SK-N-SH (cell line): ENCODE data around the gene DLX1. TPM values are rescaled to one million over a fixed set of nuclear protein-coding genes. Genes with fewer than 3 reads are reported as not detected.

Source experiments
- CTCF ChIA-PET: fragments of 300-600, 350-600 bp; formaldehyde crosslinking; extraction: SDS; loops from one replicate; lab custom pipeline; 2021; lab: Yijun Ruan, JAX
- POLR2A ChIA-PET: fragments of 350-600 bp; sonication (Branson Sonifier 250); formaldehyde crosslinking; extraction: SDS; loops from one replicate; lab custom pipeline; 2020; ENCODE audit warnings: antibody characterized with exemption, inconsistent platforms; lab: Yijun Ruan, JAX
- DNase-seq: peaks from one replicate; pipeline ENCODE4 v3.0.0; 2012
- H2AFZ ChIP-seq: fragments of 200-600 bp; sonication (generic); 2 replicates; pipeline ENCODE4 v1.8.1; 2016; ENCODE audit warnings: antibody characterized with exemption, mild to moderate bottlenecking, low read depth
- H3F3A ChIP-seq: fragments of 200-600 bp; sonication (generic); replicated peaks from 2 replicates; pipeline ENCODE3; 2016; ENCODE audit warnings: antibody characterized with exemption, mild to moderate bottlenecking; ENCODE audit not compliant: insufficient read depth
- H3K27ac ChIP-seq, 2 experiments: fragments of 200-500 bp in 1 of 2; fragments of 200-600 bp in 1 of 2; sonication (Bioruptor generic) in 1 of 2; sonication (generic), shearing (Covaris generic) in 1 of 2; 2 replicates each; pipeline versions ENCODE4 v1.5.1 to v1.6.1; 2014 to 2016; ENCODE audit warnings: low read depth in 2 of 2, inconsistent platforms in 1 of 2, low read length in 1 of 2, mild to moderate bottlenecking in 1 of 2, mixed read lengths in 1 of 2
- H3K27me3 ChIP-seq: fragments of 200-600 bp; sonication (generic), shearing (Covaris generic); 2 replicates; pipeline ENCODE4 v1.6.1; 2016; ENCODE audit warnings: mixed run types; ENCODE audit not compliant: insufficient read depth
- H3K36me3 ChIP-seq, 2 experiments: fragments of 200-500 bp in 1 of 2; fragments of 200-600 bp in 1 of 2; sonication (Bioruptor generic) in 1 of 2; sonication (generic) in 1 of 2; replicated peaks in 1 of 2; 2 replicates each; pipeline versions ENCODE3 to v1.5.1; 2014 to 2016; ENCODE audit warnings: low read length in 1 of 2, mild to moderate bottlenecking in 1 of 2; ENCODE audit not compliant: insufficient read depth in 2 of 2, control insufficient read depth in 1 of 2
- H3K4me1 ChIP-seq, 2 experiments: fragments of 200-500 bp in 1 of 2; fragments of 200-600 bp in 1 of 2; sonication (Bioruptor generic) in 1 of 2; sonication (generic), shearing (Covaris generic) in 1 of 2; 2 replicates each; pipeline versions ENCODE4 v1.5.1 to v1.6.1; 2014 to 2016; ENCODE audit warnings: low read depth in 1 of 2, low read length in 1 of 2, mixed run types in 1 of 2; ENCODE audit not compliant: insufficient read depth in 2 of 2, control insufficient read depth in 1 of 2
- H3K4me2 ChIP-seq: fragments of 200-600 bp; sonication (generic), shearing (Covaris generic); 2 replicates; pipeline ENCODE4 v1.6.1; 2017; ENCODE audit warnings: mixed run types
- H3K4me3 ChIP-seq, 2 experiments: fragments of 200-500 bp in 1 of 2; fragments of 200-600 bp in 1 of 2; sonication (Bioruptor generic) in 1 of 2; sonication (generic), shearing (Covaris generic) in 1 of 2; 2 replicates each; pipeline versions ENCODE4 v1.5.1 to v1.8.1; 2014 to 2016; ENCODE audit warnings: low read depth in 2 of 2, inconsistent platforms in 1 of 2, low read length in 1 of 2, mild to moderate bottlenecking in 1 of 2, mixed read lengths in 1 of 2, moderate library complexity in 1 of 2
- H3K79me2 ChIP-seq: fragments of 200-600 bp; sonication (generic); 2 replicates; pipeline ENCODE4 v1.8.1; 2017; ENCODE audit warnings: mild to moderate bottlenecking; ENCODE audit not compliant: insufficient read depth
- H3K9ac ChIP-seq: fragments of 200-600 bp; sonication (generic); 2 replicates; pipeline ENCODE4 v1.6.1; 2017; ENCODE audit warnings: mixed run types
- H3K9me2 ChIP-seq: fragments of 200-600 bp; sonication (generic); 2 replicates; pipeline ENCODE4 v1.6.1; 2017; ENCODE audit warnings: mixed run types
- H3K9me3 ChIP-seq: fragments of 200-600 bp; sonication (generic); 2 replicates; pipeline ENCODE4 v1.6.1; 2017; ENCODE audit warnings: mixed run types, mild to moderate bottlenecking, moderate library complexity
- H4K20me1 ChIP-seq: fragments of 200-600 bp; sonication (generic); 2 replicates; pipeline ENCODE4 v1.6.1; 2017; ENCODE audit warnings: mild to moderate bottlenecking, mixed run types; ENCODE audit not compliant: insufficient read depth
- EP300 ChIP-seq, 2 experiments: IDR thresholded peaks; 2 replicates each; pipeline versions ENCODE4 v1.4.0 to v1.6.1; 2012; ENCODE audit warnings: borderline replicate concordance in 1 of 2, low read depth in 1 of 2, low read length in 1 of 2
- EZH2phosphoT487 ChIP-seq: fragments of 200-600 bp; sonication (generic); IDR thresholded peaks from 2 replicates; pipeline ENCODE4 v1.6.1; 2017; ENCODE audit warnings: low read depth, mixed run types, mild to moderate bottlenecking, antibody characterized with exemption, moderate library complexity, borderline replicate concordance
- FOSL2 ChIP-seq: IDR thresholded peaks from 2 replicates; pipeline ENCODE4 v1.4.0; 2012; ENCODE audit warnings: low read depth, mild to moderate bottlenecking, moderate library complexity, borderline replicate concordance
- FOXM1 ChIP-seq: IDR thresholded peaks from 2 replicates; pipeline ENCODE4 v1.4.0; 2012; ENCODE audit warnings: low read depth, mild to moderate bottlenecking
- GABPA ChIP-seq: IDR thresholded peaks from 2 replicates; pipeline ENCODE4 v1.4.0; 2012; ENCODE audit warnings: low read depth, mild to moderate bottlenecking
- MXI1 ChIP-seq: IDR thresholded peaks from 2 replicates; pipeline ENCODE4 v1.6.1; 2012; ENCODE audit warnings: mild to moderate bottlenecking, low read depth, low read length, improper control_type of control experiment
- NFIC ChIP-seq: IDR thresholded peaks from 2 replicates; pipeline ENCODE4 v1.4.0; 2012; ENCODE audit warnings: borderline replicate concordance
- NRF1 ChIP-seq: IDR thresholded peaks from 2 replicates; pipeline ENCODE4 v1.6.1; 2012; ENCODE audit warnings: low read depth, mild to moderate bottlenecking, low read length
- RAD21 ChIP-seq: IDR thresholded peaks from 2 replicates; pipeline ENCODE4 v1.6.1; 2012; ENCODE audit warnings: mild to moderate bottlenecking, low read length
- RXRA ChIP-seq: IDR thresholded peaks from 2 replicates; pipeline ENCODE4 v1.4.0; 2012; ENCODE audit warnings: low read depth, mild to moderate bottlenecking, borderline replicate concordance
- SMC3 ChIP-seq: IDR thresholded peaks from 2 replicates; pipeline ENCODE4 v1.6.1; 2012; ENCODE audit warnings: low read depth, low read length, improper control_type of control experiment
- TAF1 ChIP-seq: IDR thresholded peaks from 2 replicates; pipeline ENCODE4 v1.6.1; 2012; ENCODE audit warnings: low read depth, mild to moderate bottlenecking, low read length, moderate library complexity, borderline replicate concordance
- TCF12 ChIP-seq: IDR thresholded peaks from 2 replicates; pipeline ENCODE4 v1.4.0; 2012
- TEAD4 ChIP-seq: IDR thresholded peaks from 2 replicates; pipeline ENCODE4 v1.4.0; 2012; ENCODE audit warnings: mild to moderate bottlenecking, borderline replicate concordance; ENCODE audit not compliant: insufficient read depth
- YY1 ChIP-seq: IDR thresholded peaks from 2 replicates; pipeline ENCODE4 v1.4.0; 2012; ENCODE audit warnings: low read depth, mild to moderate bottlenecking
- ZBTB33 ChIP-seq: IDR thresholded peaks from 2 replicates; pipeline ENCODE4 v1.4.0; 2012; ENCODE audit warnings: low read depth, borderline replicate concordance
- WGBS: methylation state at CpG from one replicate; pipeline ENCODE4 v1.1.6; 2017; ENCODE audit warnings: low lambda C conversion rate; 5-methylcytosine and 5-hydroxymethylcytosine counted together
- polyA plus RNA-seq, 3 experiments: library from polyadenylated mRNA; depleted of rRNA; stranded (reverse); fragments of >200 nt; gene quantifications; 2 replicates each; pipeline ENCODE4 v1.2.3, GENCODE V29; 2012
- TF ChIP-seq, protein P1 (sequence below): IDR thresholded peaks from 2 replicates; pipeline ENCODE4 v1.4.0; 2012; ENCODE audit warnings: low read depth

Gene DLX1
- polyA plus RNA-seq, 1 of the 3 experiments (the other 2 are of a cell fraction), result 0.07 TPM

DNA sequence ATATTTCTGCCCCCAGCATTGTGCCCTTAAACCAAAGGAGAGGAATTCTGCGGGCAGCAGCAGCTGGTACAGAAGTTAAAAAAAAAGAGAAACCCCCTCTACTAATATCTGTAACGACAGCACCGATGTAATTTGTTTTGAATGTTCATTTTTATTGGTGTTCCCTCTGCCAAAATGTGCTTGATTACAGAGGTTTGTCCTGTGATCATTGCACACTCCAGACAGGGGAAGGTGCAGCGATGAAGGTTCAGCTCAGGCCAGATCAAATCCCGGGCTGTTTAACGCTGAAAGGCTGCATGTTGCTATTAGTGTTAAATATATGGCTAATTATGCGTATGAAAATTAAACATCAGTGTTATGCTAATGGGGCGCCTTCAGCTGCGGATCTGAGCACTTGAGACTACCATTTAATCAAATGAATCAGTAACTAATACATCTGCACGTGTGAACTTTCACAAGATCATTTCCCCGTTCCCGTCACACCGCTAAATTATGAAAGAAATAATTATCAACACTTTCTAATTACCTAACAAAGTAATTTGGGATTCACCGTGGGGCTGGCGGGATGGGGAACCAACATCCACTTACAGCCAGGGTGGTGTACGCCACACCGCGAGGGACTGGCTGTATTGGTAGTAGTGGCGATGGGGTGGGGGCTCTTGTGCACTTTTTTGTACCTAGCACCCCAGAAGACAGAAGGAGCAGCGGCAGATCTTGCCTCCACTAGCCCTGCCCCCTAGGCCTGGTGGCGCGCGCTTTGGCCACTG lies 1.5 kb upstream of the DLX1 start:
- Histone ChIP-seq H3K36me3 (no peaks in the 10 kb centered on the region), H3K4me2 (peak overlapping the region; percentile 97), H3K27me3 (peaks cover 64% of the 10 kb centered on the region), H3K27ac (no peak overlapping the region), H3K9ac (no peak overlapping the region), H2AFZ (peak overlapping the region; percentile 89; the same call in 1 of the 2 replicates), H3K4me3 (no peak overlapping the region; a peak in 1 of 4 replicates), H3K79me2 (no peaks in the 10 kb centered on the region), H3K9me3 (no peaks in the 10 kb centered on the region), H4K20me1 (no peaks in the 10 kb centered on the region), H3K9me2 (no peaks in the 10 kb centered on the region), H3K4me1 (peaks cover 0 to 18% of the 10 kb centered on the region in 2 experiments; a peak in 1 of 4 replicates), H3F3A (no peaks in the 10 kb centered on the region)
- DNase-seq, result peak; percentile 30
- TF ChIP-seq EZH2phosphoT487, result 0 out of 2 replicates have a peak, but pooled peaks have one; percentile 57
- TF ChIP-seq, protein P1, sequence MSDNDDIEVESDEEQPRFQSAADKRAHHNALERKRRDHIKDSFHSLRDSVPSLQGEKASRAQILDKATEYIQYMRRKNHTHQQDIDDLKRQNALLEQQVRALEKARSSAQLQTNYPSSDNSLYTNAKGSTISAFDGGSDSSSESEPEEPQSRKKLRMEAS, result no peak
- no peak for TF ChIP-seq SMC3
- POLR2A ChIA-PET, result no interaction called here
- 25% methylated on average over 23 of the region's 23 CpGs for WGBS
- CTCF ChIA-PET, result interaction anchor here (0.7 to 1.7 kb wide), 9 partner anchors 8 to 314 kb away, joined by 3 to 6 read pairs (median 3); partner anchors contain the start of gene DLX2

DNA sequence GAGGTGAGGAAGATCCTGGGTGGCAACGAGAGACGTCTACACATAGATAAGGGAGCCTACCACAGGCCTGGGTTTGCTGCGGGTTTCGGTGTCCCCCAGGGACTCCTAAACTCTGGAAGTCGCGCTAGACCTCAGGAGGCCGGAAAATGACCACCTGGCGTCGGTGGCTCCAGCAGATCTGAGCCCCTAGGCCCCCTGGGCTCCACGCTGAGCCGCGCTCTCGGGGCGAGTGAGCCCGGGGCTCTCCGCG lies 987 bp upstream of the DLX1 start:
- Histone ChIP-seq H3K9me3 (no peaks in the 10 kb centered on the region), H3K9me2 (no peaks in the 10 kb centered on the region), H3K9ac (no peak overlapping the region; the same call in 1 of the 2 replicates), H3F3A (no peaks in the 10 kb centered on the region), H3K36me3 (no peaks in the 10 kb centered on the region), H3K4me1 (peaks cover 0 to 18% of the 10 kb centered on the region in 2 experiments; a peak in 1 of 4 replicates), H3K79me2 (no peaks in the 10 kb centered on the region), H3K27ac (no peak overlapping the region), H3K4me3 (peak overlapping the region in 1 of 2 experiments; percentile 65; a peak in 3 of 4 replicates), H3K4me2 (peak overlapping the region; percentile 97), H4K20me1 (no peaks in the 10 kb centered on the region), H3K27me3 (peaks cover 69% of the 10 kb centered on the region), H2AFZ (peak overlapping the region; percentile 89; the same call in 1 of the 2 replicates)
- ChIA-PET CTCF (interaction anchor here (1.7 kb wide), 1 partner anchor 16 kb away, joined by 5 read pairs; no protein-coding TSS in a partner anchor), POLR2A (no interaction called here)
- TF ChIP-seq NRF1 (no peak), FOXM1 (no peak), MXI1 (no peak), TEAD4 (no peak), RAD21 (no peak), EZH2phosphoT487 (no peak), ZBTB33 (no peak), TAF1 (no peak), GABPA (no peak), YY1 (no peak), TCF12 (no peak), RXRA (no peak), EP300 (IDR thresholded peaks at IDR 0.05; ENCODE audit: borderline replicate concordance in 1 of 2, low read depth in 1 of 2, low read length in 1 of 2) (no peak), FOSL2 (no peak), NFIC (no peak)
- TF ChIP-seq, protein P1, result no peak
- no peak for DNase-seq
- 7% methylated on average over 13 of the region's 17 CpGs for WGBS
